NCI-H2081 (cell line): ENCODE data around the gene TMEM198.

Experiments
- DNase-seq, 2 experiments: peaks; one replicate each; lab custom pipeline; 2025; lab: John Stamatoyannopoulos, UW

TMEM198 gene

DNA sequence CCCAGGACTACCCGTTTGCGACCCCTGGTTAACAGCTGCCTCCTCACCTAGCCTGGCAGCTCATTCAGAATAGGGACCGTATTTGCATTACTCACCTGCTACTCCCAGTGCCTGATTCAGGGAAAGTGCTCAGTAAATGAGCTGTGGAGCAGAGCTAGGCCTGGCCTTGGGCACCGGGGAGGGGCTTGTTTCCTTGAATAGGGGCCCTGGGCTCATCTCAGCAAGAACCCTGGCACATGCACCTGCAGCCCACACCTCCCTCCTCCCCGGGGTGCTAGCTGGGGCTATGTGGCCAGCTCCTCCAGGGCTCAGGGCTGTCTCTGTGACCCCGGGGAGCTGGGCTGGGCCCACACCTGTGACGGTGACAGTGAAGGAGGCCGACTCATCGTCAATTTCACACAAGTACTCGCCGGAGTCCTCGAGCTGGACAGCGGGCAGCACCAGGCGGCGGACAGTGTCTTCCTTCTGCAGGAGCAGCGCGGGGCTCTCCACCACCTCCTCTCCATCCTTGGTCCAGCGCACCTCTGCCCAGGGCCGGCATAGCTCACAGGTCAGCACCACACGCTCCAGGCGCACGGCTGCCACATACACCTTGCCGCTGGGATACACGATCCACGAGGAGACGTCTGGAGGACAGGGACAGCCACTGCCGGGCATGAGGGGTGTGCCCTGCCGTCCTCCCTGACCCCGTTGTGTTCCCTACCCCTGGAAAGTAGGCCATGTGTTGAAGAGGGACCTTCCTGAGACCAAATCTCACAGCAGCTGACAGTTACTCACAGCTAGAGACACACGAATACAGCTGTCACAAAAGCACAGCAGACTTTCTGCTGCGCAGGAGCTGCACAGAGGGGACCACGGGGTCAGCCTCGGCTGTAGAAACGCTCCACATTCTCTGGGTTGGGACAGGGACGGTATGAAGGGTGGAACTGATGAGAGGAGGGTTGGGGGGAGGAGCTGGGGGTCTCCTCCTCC lies 18.5 kb downstream of the TMEM198 start:
- no peak for DNase-seq

DNA sequence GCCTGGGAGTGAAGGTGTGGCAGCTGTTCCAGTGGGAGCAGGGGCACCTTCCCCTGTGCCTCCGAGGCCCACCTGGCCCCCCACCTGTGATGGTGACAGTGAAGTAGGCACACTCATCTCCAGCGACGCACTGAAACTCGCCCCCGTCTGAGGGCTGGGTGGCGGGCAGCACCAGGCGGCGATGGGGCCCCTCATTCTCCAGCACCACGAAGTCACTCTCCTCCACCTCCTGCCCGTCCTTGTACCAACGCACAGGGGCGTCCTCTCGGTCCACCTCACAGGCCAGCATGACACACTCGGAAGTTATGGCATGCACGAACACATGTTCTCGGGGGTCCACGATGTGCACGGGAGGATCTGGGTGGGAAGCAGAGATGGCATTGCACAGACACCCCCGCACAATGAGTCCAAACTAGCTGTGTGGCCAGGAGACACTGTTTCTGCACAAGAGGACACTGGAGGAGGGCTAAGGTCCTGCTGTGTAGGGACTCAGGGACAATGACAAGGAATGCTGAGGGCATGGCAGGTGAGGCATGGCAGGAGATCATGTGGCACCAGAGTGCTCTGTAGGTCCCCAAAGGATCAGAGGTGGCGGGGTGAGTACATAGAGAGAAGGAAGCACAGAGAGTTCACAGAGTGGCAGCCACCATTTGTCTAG lies 19.6 kb downstream of the TMEM198 start:
- no peak for DNase-seq

DNA sequence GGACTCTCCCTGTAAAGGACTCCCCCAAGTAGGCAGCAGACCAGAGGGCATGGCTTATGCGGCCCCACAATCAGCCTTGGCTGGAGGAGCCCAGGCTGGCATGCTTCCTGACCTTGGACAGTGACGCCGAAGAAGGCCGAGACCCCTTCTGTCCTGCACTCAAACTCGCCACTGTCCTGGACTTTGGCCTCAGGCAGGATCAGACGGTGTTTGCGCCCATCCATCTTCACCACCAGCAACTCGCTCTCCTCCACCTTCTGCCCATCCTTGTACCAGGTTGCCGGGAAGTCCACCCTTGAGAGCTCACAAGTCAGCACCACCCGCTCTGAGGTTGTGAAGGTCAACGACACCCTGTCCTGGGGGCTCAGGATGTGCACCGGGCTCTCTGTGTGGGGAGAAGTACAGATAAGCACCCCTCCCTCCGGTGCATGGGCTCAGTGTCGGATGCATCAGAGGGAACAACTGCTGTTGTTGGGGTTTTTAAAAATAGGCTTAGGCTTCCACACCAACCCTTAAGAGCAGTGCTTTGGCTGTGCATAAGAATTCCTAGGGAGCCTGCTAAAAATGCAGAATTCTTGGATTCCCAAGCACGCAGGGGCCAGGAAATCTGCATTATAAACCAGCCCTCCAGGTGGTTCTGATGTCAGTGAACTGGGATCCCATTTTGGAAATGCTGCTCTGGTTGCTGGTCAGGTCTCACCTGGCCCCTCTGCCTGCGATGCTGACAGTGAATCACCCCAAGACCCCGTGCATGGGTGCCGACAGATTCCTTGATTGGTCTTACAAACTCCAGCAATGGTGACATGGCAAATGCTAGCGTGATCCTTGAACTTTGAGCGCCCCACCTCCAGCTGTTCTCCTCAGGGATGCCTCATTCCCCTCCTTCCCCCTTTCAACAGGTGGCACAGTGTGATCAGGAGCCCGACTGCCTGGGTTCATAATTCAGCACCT lies 21.6 kb downstream of the TMEM198 start:
- DNase-seq = no peak

DNA sequence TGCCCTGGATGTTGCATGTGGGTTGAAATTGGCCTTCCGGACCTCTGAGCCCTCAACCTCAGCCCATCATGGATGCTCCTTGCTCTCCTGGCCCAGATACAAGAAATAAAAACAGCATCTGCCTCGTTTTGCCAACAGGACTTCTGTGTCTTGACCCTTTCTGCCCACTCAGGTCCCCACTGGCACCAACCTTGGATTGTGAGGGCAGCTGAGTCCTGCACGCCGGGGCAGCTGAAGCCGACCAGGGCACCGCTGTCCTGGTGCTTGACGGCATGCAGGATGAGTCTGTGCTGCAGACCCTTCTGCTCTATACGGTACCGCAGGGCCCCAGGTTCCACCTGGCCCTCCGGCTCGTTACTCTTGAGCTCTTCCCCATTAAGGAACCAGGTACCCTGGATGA lies 22.8 kb downstream of the TMEM198 start:
- no peak for DNase-seq

- DNase-seq = no peak
Measured at GRCh38 chr2:219567131-219567530, 23.3 kb downstream of the TMEM198 start.

DNA sequence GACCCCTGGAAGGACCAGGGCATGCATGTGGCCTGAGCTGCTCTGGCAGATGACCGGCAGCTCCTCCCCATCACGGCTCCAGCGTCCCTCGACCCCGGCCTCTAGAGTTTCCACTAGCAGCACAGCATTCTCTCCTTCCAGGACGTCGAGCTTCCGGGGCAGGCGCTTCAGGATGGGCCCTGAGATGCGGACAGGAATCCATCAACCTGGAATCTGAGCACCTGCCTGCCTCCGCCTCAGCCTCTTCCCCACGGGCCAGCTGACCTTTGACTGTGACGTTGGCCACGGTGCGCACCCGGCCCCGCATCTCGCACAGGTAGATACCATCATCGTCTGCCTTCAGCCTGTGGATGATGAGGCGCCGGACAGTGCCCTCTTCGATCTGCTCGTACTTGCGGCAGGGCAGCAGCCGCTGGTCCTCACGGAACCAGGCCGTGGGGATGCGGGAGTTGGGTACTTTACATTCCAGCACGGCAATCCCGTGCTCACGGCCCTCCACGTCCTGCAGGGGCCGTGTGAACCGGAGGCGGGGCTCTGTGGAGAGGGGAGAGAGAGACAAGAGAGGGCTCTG lies 24.0 kb downstream of the TMEM198 start:
- no peak for DNase-seq

DNA sequence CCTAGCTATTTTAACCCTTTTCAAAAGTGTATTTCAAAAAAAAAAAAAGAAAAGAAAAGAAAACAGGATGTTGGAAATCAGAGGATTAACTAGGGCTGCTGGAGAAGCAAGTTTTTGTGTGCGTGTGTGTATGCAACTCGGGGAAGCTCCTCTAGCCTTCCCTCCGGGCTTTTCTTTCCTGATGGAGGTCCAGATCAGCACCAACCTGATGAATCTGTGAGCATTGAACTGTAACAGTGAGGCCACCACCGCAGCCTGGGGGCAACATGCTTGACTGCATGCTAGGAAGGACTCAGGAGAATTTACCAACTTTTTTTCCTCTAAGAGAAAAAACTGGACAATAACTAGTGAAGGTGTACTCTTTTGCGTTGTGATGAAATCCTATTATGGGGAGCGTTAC lies 25.2 kb downstream of the TMEM198 start:
- DNase-seq = no peak

GRCh38 chr2:219569635-219570034 lies 25.8 kb downstream of the TMEM198 start:
- no peak for DNase-seq

- peak; percentile 17 to 60 for DNase-seq
Measured at GRCh38 chr2:219570194-219570923, 26.5 kb downstream of the TMEM198 start.

DNA sequence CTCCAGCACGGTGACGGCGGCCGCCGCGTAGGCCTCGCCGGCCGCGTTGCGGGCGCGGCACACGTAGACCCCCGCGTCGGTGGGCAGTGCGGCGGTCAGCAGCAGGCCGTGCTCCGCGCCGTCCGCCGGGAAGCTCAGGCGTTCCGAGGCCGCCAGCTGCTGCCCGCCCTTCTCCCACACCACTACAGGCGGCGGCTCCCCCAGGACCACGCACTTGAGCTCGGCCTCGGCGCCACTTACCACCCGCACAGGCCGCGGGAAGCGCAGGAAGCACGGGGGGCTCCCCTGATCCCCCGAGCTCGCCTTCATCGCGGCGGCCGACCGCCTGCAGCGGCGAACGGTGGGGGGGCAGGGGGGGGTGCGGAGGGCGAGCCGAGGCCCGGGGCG lies 27.1 kb downstream of the TMEM198 start:
- no peak for DNase-seq

- peak; percentile 84 for DNase-seq
Measured at GRCh38 chr2:219571311-219572236, 27.7 kb downstream of the TMEM198 start, which contains the start of gene OBSL1. Gene OBSL1, minus strand, starts transcription at chr2:219571539. Its CDS starts 307 bp downstream, at chr2:219571232.

GRCh38 chr2:219572237-219573001 lies 28.6 kb downstream of the TMEM198 start, which contains the start of gene INHA:
Gene INHA, plus strand, starts transcription at chr2:219572310. Its CDS starts 65 bp downstream, at chr2:219572375.
- DNase-seq = no peak

GRCh38 chr2:219573166-219573565 lies 29.3 kb downstream of the TMEM198 start:
- DNase-seq = no peak

DNA sequence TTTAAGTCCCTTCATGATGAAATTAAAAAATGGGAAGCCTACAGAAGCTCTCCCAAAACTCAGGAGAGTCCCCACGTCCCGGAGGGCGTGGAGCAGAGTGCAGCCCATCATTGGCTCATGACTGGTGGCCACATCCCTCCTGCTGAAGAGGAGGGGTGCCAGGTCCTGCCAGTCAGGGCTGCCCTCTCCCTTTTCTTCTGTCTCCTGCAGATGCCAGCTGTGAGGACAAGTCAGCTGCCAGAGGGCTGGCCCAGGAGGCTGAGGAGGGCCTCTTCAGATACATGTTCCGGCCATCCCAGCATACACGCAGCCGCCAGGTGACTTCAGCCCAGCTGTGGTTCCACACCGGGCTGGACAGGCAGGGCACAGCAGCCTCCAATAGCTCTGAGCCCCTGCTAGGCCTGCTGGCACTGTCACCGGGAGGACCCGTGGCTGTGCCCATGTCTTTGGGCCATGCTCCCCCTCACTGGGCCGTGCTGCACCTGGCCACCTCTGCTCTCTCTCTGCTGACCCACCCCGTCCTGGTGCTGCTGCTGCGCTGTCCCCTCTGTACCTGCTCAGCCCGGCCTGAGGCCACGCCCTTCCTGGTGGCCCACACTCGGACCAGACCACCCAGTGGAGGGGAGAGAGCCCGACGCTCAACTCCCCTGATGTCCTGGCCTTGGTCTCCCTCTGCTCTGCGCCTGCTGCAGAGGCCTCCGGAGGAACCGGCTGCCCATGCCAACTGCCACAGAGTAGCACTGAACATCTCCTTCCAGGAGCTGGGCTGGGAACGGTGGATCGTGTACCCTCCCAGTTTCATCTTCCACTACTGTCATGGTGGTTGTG lies 30.9 kb downstream of the TMEM198 start:
- no peak for DNase-seq

- DNase-seq = no peak
Measured at GRCh38 chr2:219575566-219576504, 32.0 kb downstream of the TMEM198 start.

DNA sequence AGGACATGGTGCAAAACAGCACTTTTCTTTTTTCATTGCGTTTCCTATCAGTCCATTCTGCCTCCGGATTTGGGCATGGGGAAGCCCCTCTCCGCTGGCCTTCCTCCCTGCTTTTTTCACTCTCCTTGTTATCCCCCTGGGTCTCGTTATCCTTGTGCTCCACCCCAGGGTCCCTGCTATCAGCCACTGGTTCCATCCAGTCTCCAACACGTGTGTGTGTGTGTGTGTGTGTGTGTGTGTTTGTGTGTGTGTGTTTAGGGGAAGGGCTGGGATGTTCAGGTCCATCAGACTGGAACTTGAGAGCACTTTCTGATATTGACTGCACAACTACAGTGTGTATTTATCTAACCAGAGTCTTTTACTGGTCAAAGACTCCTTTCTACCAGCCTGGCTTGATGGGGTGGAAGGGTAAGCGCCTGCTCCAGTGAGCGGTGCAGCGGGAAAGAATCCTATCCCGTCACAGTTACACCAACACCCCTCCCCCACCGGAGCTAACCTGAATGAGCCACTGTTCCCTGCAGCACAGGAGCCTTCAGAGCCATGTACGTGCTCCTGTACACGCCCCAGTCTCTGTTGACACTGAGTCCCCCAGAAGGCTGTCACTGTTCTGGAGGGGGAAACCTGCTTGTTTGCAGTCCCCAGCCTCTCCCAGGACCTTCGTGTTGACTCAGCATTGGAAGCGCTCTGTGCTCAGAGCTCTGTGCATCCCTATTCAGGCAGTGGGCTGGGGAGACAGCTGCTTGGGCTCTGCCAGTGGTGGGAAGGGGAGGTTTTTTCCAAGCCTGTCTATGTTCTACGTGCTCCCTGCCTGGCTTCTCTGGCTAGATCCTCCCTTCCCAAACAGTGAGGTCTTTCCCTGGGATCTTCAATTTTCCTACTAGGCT lies 32.9 kb downstream of the TMEM198 start:
- DNase-seq = no peak
